WI38 (cell line): ENCODE measurements around the gene GLRA1.
"Not testable (repeated sequence)": the region's sequence is repeated elsewhere in the genome, so short reads cannot be mapped to it uniquely, and the experiment has no call there.

ENCODE experiments used
- H3K4me3 ChIP-seq: 2 replicates; pipeline ENCODE4 v1.5.1; 2011; ENCODE audit warnings: low read depth, mild to moderate bottlenecking, control low read depth, low read length
- TF ChIP-seq, protein P1 (sequence below): IDR thresholded peaks from 2 replicates; pipeline ENCODE4 v1.5.1; 2012; ENCODE audit warnings: low read depth, mild to moderate bottlenecking, control low read depth, low read length

The GLRA1 gene

DNA sequence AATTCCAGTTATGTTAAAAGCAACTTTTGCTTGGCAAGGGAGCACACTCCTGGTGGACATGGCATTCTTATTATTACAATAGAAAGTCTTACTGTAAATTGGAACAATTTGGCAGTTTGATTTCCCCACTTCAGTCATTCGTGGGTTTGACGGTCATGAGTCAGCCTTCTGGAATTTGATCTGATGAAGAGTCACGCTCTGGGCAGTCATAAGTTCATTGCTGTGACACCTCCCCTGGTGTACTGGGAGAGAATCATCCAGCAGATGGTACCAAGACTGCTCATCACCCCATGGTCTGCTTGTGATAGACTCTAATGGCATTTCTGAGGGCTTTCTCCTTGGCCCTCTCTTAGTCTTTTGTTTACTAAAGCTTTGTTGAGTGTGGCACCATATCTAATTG is 53.8 kb downstream of the GLRA1 start:
- TF ChIP-seq, protein P1, sequence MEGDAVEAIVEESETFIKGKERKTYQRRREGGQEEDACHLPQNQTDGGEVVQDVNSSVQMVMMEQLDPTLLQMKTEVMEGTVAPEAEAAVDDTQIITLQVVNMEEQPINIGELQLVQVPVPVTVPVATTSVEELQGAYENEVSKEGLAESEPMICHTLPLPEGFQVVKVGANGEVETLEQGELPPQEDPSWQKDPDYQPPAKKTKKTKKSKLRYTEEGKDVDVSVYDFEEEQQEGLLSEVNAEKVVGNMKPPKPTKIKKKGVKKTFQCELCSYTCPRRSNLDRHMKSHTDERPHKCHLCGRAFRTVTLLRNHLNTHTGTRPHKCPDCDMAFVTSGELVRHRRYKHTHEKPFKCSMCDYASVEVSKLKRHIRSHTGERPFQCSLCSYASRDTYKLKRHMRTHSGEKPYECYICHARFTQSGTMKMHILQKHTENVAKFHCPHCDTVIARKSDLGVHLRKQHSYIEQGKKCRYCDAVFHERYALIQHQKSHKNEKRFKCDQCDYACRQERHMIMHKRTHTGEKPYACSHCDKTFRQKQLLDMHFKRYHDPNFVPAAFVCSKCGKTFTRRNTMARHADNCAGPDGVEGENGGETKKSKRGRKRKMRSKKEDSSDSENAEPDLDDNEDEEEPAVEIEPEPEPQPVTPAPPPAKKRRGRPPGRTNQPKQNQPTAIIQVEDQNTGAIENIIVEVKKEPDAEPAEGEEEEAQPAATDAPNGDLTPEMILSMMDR = no peak
- H3K4me3 ChIP-seq = no peak overlapping the region

DNA sequence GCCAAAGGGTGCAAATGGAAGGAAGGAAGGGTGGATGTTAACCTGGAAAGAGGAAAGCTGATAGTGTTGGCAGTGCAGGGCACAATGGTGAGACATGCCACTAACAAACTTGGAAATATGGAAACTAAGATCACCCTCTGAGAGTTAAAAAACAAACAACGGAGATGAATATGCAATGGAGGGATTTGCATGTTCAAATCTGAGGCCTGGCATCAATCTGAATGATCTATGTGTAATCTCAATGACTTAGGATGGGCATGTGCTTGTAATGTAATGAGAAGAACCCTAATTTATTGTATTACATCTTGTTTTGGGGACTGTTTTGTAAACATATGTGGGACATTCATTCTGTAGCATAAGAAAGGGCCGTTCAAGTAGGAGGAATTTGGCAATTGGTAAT is 54.4 kb downstream of the GLRA1 start:
- TF ChIP-seq, protein P1 = no peak
- H3K4me3 ChIP-seq = no peak overlapping the region

DNA sequence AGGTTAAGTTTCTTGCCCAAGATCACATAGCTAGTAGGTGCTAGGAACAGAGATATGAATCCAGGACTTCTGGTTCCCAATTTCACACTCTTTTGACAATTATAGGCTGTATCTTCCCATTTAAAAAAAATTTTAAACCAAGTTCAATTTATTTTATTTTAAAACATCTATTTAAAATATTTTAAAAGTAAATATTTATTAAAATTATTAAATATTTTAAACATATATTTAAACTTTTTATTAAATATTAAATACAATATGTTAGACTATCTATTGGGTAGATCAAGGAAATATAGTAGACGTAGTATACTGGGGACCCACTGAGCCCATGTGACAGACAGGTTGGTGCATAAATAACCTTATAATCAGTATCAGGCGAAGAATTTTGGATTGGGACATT is 54.8 kb downstream of the GLRA1 start:
- TF ChIP-seq, protein P1 = no peak
- H3K4me3 ChIP-seq = no peak overlapping the region

DNA sequence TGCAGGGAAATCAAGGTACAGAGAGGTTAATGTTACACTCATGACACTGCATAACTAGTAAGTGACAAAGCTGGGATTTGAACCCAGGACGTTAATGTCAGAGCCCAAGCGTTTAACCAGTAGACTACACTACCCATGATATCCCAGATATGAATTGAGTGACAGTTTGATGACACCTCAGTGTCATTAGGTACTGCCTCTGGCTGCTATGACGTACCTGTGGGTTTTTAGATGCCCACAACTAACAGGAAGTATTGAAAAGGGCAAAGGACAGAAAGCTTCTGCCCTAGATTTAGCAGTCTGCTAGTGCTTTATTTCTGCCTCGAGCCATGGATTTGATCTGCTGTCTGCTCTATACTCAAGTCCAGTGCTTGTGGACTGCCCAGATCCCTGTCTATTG is 56.2 kb downstream of the GLRA1 start:
- TF ChIP-seq, protein P1 = no peak
- H3K4me3 ChIP-seq = no peak overlapping the region

DNA sequence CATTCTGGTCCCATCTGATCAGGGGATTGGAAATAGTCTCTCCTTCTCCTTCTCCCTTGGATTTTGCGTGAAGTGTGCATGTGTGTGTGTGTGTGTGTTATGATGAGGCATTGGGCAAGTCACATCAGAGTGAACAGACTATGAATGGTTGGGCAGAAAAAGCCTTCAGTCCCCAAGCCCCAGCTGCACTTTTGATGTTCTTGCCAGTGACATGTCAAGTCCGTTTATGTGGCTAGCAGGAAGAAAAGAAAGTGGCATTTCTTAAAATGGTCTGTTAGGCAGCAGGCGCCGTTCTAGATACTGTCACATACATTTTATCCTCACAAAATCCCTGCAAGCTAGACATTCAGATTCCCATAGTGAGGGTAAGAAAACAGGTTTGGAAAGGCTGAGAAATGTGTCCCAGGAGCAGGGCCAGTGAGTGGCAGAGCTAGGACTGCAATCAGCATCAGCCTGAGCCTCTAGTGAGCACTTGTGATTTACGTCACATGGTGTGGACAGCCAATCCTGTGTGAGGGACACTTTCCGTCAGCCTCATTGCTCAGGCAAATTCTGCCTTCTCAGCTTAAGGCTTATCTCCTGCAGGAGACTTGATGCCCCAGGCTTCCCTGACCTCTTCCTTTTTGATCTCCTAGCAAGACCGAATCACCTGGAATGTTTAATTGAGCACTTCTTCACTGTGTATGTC is 60.4 kb downstream of the GLRA1 start:
- no peak overlapping the region for H3K4me3 ChIP-seq
- TF ChIP-seq, protein P1 = no peak

DNA sequence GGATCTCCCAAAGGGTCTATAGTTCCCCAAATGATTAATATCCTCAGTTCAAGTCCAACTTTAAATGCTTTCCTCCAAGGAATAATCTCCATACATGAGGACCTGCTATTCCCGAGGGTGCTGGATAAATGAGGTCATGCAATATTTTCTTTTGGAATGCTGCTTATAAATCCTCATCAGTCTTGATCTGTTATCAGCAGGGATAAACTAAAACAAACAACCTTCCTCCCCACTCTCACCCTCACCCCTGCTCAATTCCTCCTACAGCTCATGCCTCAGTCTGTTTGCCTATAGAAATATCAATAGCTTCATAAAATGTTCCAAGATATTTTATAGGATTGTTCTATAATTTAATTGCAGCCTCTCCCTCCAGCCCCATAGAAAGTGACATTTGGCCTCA is 61.1 kb downstream of the GLRA1 start:
- H3K4me3 ChIP-seq = no peak overlapping the region
- TF ChIP-seq, protein P1 = no peak

DNA sequence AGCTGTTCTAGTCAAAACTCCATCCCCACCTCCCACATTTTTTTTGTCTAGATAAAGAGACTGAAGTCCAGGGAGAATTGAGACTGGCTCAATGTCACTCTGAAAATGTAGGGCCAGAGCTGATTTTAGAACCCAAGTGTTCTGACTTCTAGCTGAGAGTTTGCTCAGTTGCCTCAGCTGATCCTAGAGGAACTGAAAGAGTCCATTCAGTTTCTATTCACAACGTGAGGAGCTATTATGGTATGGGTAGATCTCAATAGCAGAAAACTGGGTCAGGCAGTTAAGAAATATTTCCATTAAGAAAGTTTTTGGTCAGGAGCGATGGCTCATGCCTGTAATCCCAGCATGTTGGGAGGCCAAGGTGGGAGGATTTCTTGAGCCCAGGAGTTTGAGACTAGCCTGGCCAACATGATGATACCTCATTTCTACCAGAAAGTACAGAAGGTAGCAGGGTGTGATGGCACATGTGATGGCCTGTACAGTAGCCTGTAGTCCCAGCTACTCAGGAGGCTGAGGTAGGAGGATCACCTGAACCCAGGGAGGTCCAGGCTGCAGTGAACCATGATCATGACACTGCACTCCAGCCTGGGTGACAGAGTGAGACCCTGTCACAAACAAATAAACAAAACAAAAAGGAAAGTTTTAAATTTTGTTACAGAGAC is 61.7 kb downstream of the GLRA1 start:
- TF ChIP-seq, protein P1 = no peak
- H3K4me3 ChIP-seq = no peak overlapping the region

DNA sequence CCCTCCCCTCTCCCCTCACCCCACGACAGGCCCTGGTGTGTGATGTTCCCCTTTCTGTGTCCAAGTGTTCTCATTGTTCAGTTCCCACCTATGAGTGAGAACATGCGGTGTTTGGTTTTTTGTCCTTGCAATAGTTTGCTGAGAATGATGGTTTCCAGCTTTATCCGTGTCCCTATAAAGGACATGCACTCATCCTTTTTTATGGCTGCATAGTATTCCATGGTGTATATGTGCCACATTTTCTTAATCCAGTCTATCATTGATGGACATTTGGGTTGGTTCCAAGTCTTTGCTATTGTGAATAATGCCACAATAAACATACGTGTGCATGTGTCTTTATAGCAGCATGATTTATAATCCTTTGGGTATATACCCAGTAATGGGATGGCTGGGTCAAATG is 63.8 kb downstream of the GLRA1 start:
- H3K4me3 ChIP-seq = not testable (repeated sequence)
